DMS153 treated with DMSO at 0.1 percent for 48 hours (cell line): ENCODE measurements around the gene DDAH1.

ENCODE experiments used
- DNase-seq: peaks from one replicate; lab custom pipeline; 2025; ENCODE audit not compliant: unreplicated experiment; lab: John Stamatoyannopoulos, UW

The DDAH1 gene

DNA sequence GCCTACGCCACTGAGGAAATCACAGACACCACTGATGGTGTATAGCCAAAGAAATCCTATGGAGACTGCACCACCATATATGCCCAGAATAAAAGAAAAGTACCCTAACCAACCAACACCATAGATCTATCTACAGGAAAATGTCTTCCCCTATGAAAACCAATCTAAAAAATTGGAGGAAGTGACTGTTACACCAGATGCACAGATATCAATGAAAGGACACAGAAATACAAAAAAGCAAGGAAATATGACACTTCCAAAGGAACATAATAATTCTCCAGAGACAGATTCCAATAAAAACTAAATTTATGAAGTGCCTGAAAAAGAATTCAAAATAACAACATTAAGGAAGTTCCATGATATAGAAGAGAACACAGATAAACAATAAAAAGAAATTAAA is 131.8 kb downstream of the DDAH1 start:
- DNase-seq, result no peak

DNA sequence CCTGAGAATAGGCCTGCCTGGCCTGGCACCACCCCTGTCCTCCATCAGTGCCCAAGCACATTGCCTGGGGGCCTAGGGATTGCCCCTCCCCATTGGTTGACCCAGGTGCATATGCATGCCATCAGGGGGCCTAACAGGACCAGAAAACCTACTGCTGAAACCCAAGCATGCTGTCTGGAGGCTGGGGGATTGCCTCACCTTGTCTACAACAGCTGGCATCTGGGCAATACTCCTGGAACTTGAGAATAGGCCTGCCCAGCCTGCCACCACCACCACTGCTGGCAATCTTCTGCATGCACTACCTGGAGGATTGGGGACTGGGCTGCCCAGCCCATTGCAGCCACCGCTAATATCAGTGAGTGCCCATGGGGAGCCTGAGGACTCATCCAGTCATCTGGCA is 132.4 kb downstream of the DDAH1 start:
- DNase-seq, result no peak

DNA sequence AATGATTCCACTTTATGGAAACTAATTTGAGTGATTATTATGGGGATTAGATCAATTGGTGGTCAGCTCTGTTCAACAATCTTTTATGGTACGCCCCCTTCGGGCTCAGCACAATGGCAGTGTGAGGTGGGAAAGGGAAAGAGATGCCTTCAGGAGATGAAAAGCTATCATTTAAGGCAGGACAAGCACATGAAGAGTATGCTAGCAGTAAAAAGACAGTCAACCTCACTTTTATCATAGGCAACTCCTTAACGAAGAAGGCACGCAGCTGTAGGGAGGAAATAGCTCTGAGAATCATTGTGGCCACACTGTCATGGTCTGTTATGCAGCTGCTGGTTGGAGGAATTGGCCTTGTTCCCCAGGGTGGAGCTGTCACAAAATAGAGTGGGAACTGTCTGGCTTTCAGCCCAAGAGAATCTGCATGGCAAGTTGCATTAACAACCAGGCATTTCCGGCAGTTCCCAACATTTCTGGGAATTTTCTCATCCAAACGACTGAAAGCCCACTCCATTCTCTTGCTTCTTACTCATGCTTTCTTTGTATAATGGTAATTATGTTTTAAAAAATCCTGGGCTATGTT is 134.2 kb downstream of the DDAH1 start:
- DNase-seq, result no peak

DNA sequence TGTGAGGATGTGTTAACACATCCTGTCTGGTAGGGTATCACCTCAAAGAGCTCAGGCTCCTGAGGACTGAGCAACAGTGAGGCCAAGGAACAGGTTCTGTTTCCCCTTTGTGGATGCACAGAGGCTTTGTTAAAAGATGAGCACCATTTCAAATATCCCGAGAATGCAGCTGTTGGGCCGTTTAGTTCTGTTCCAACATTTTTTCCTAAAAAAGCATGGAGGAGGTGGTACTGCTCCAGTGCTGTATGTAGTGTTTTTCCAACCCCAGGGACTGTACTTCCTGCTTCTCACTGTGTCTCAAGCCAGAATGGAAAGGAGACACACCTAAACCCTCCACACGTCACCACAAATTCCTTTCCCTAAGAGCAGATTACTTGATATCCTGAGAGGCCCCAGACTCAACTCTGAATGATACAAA is 134.7 kb downstream of the DDAH1 start:
- no peak for DNase-seq

DNA sequence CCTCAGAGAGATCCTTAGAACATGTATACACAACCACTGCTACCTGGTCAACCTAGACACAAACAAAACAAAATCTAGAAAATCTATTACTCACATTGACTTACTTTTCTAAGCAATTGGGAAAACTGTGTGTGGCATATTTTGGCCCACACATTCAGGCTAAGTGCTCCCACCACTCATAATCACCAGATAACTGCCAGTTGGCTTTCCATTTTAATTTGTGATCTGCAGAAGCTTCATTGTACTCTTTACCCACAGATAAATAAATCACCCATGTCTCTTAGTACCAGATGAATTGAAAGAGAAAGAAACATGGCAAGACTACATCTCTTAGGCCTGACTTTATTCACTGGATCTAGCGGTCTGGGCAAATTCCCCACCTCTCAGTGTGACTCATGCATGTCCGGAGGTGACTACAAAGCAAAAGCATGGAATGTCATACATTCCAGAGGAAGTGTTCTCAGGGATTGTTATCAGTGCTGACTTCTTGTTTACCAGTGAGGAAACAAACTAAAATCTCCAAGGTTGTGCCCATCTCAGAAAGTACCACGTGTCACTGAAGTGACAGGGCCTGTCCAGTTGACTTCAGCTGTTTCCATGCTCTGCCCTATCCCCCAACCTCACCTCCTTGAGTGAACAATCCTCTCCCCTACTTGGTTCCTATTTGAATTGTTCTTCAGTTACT is 136.1 kb downstream of the DDAH1 start:
- no peak for DNase-seq

DNA sequence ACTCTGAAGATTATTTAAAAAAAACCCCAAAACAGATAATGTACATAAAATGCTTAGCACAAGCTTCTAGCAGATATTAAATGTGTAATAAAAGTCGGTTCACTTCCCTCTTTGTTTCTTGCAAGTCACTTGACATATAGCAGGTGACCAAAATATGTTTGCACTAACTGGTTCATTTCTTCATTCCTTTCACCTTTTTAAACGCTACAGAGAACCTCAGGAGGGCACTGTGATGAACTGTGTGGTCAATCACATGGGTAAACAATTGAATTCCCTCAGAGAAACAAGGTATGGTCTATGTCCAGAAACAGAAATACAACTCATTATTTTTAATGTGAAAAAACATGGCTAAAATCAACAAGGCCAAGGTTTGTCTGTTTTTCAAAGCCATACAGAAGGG is 137.2 kb downstream of the DDAH1 start:
- no peak for DNase-seq

DNA sequence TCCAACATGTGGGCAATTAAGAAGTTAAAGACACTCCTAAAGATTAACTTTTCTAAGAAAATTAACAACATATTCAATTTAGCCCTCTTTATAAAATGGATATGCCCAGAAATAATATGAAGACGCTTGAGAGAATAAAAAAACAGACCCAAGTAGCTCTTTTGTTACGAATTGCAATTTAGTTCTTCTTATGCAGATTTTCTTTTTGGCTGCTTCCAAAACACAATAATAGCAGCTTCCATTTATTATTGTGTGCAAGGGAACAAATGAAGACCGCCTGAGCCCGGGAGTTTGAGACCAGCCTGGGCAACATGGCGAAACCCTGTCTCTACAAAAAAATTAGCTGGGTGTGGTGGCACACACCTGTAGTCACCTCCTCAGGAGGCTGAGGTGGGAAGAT is 138.1 kb downstream of the DDAH1 start:
- DNase-seq, result no peak

DNA sequence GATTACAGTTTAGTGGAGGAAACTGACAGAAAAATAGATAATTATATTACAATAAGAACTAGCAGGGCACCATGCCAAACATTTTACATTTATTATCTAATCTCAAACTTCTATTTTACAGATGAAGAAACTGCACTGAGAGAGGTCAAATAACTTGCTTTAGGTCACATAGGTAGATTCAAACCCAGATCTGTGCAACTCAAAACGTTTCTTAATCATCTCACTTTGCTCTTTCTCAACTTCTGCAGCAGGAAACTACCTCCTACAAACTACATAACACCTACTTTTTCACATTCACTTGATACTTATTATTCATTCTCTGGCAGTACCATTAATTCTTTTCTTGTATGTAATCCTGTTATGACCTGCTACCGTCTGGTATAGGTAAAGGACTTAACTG is 138.6 kb downstream of the DDAH1 start:
- DNase-seq, result no peak

DNA sequence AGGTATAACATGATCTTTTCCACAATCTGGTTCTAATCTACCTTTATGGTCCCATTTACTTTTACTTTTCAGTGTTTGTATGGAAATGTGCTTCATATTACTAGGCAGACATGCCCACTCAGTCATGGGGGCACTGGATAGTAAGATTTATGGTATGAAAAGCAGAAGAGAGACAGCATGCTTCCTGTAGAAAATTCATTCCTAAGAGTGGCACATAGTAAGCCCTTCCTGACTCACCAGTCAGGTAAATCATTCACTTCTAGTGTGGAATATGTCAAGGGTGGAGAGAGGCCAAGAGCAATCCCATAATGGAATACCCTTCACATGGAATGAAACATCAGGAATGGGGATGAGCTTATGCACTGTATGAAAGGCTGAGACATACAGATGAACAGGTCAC is 139.0 kb downstream of the DDAH1 start:
- no peak for DNase-seq

DNA sequence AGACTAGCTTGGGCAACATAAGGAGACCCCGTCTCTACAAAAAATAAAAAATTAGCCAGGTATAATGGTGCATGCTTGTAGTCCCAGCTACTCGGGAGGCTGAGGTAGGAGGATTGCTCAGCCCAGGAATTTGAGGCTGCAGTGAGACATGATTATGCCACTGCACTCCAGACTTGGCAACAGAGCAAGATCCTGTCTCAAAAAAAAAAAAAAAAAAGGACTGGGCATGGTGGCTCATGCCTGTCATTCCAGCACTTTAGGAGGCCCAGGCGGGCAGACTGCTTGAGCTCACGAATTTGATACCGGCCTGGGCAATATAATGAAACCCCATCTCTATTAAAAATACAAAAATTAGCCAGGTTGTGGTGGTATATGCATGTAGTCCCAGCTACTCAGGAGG is 141.2 kb downstream of the DDAH1 start:
- DNase-seq, result no peak

DNA sequence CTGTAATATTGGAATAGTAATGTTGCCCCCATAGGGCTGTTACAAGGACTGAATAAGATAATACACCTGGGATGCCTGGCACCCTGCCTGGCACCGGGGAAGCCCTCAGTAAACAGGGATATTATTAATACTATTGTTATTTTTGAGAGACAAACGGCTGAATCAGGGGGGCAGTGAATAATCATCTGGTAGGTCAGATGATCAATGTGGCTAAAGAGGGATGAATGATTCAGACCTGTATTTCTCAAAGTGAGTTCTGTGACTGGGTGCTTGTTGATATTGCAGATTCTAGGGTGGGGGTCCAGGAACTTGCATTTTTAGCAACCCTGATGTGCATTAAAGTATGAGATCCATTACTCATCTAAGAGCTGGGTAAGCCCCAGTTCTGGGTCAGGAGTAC is 142.3 kb downstream of the DDAH1 start:
- DNase-seq, result no peak

- no peak for DNase-seq
These were observed 143.6 kb downstream of the DDAH1 start for GRCh38 chr1:85321237-85321964.

DNA sequence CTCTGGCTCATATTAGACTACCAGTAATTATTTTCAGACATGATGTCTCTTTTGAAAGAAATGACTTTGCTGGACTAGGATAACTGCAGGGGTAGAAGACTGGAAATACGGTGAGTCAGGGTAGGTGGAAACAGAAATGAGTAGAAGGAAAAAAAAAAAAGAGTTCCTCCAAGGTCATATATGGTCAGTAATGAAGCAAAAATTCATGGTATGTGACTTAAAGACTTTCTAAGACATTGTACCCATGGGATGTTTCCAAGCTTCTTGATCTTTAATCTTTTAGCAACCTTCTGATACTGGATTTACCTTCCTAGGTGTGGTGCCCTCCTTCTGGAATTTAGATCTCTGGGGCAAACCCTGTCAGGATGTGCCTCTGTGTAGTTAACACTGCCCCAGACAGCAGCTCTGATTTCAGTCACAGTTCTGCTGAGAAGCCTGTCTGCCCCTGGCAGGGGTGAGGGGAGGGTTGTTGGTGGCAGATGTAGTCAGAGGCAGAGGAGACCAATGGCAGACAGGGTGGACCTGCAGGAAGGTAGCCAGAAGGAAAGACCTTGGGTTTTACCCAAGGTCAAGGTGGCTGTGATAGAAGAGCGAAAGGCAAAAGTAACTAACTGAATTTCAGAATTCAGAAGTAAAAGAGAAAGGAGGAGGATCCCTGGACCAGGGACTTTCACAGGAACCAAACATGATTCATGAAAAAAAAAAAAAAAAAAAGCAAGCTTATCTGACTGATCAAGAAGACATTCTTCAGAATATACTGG is 144.4 kb downstream of the DDAH1 start:
- no peak for DNase-seq

GRCh38 chr1:85319931-85320330 is 145.0 kb downstream of the DDAH1 start:
- DNase-seq, result no peak

DNA sequence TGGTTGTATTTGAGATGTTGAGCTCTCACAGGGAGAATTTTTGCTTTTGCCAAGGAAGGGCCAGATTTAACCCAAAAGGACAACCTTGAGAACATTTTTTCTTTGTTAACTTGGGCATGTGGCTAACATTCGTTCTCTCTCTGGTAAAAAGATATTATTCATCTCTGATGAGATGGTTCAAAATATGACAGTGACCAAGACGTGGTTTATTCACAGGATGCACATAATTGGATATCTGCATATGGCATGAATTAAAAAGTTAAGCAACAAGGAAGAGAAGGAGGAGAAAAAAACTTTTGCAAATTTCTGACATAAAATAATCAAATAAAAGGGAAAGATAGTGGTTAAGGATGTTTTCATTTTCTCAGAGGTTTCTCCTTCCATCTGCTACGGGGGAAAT is 145.5 kb downstream of the DDAH1 start:
- DNase-seq, result no peak

- DNase-seq, result no peak
These were observed 146.7 kb downstream of the DDAH1 start for GRCh38 chr1:85318217-85318616.

DNA sequence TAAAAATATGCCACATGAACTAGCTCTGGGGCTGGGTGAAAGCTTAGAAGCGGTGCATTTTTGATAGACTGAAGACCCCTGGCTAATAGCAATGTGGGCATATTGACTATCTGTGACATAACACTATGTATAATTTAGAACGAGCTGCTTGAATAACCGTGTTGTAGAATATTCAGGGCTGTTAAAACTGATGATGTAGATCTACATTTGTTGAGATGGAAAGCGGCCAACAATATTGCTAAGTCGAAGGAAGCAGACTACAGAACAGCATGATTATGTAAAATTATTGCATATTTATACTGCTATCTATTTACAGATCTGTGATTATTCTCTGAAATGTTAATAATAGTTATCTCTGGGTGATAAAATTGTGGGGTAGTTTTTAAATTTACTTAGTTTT is 147.4 kb downstream of the DDAH1 start:
- DNase-seq, result no peak

DNA sequence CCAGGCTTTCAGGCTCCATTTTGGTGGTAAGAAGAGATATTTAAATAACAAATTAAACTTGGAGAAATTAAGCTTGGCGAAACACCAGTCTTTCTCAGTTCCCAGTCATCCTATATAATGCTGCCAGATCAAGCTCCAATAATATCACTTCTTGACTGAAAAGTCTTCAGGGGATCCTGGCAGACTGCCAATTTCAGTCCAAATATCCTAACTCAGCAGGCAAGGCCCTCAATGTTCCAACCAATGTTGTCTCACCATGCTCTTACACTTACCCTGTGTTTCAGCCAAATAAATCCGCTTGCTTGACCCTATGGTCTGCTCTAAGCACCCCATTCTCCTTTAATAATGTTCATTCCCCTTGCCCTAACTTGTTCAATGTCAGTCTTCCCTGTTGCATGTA is 148.6 kb downstream of the DDAH1 start:
- no peak for DNase-seq

DNA sequence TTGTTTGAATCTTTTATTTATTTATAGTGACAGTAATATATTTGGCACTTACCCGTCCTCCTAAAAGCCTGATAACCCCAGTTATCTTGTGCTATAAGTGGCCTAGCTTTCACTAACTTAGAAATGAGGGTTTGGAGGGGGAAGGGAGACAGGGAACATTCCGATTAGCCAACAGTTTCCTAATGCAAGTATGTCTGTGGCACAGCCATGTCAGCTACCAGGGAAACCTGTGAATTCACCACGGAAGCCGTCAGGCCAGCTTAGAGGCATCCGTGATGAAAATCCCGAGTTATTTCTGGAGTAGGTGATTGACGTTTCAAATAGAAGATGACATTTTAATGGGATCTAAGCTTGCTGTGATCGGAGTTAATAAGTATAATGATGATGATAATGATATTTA is 149.2 kb downstream of the DDAH1 start:
- no peak for DNase-seq

DNA sequence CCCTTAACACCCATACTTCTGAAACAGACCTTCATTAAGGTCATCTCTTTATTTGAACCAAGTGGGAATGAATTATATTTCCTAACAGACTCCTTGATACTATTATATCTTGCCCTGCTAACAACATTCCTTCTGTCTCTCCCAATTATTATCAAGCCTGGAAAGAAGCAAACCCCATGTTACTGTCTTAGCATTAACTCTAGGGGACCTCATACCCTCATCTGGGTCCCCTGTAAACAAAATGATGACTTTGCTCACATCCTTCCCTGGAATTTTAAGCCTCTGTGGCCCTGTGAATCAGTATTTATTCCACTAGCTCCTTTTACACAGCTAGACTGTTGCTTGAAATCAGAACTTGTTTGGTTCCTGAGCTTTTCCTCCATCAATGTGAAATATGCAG is 150.2 kb downstream of the DDAH1 start:
- DNase-seq, result no peak

DNA sequence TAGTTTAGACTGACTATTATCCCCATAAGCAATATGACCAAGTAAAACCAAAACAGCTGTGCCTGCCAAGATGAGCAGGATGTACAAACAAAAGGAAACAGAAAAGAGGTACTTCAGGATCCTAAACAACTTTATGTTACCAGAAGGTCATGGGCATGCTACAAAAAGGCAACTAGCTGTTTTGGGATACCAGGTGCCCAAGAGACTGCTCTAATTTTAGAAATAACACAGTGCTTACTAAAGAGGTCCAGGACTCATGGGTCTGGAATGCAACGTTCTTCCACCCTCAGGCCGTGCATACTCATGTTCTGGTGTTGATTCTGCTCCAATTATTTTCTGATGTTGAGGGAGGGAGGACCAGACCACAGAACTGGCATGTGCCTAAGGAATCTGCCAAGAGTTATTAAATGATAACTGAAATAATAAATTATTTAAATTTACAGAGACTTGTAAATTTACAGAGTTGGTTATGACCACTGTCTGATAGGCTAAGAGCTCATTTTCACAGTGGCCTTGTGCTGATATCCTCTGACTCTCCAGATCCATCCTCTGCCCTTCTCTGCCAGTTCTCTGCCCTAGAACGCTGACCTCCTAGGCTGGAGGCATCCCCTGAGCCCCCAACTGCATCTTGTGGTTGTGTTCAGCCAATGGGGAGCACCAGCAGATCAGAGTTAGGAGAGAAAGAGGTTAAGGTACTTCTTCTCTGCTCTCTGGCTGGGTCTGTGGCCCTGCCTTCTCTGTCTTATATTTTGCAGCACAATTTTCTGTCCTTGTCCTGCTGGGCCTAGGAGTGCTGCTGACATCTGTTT is 150.9 kb downstream of the DDAH1 start:
- DNase-seq, result no peak
